IMR-90 (cell line): ENCODE measurements around the gene IRF5. TPM values are rescaled to one million over a fixed set of nuclear protein-coding genes. Genes with fewer than 3 reads are reported as not detected.

Source experiments
- ATAC-seq: fragments of 200-7000 bp; cut with Tn5 transposase; 2 replicates; pipeline ENCODE4 v1.9.1; 2020; ENCODE audit warnings: low read depth, mild to moderate bottlenecking, moderate library complexity
- BruUV-seq: library from RNA; stranded (reverse); fragments of 400-500 nt; replicated peaks from 2 replicates; lab custom pipeline; 2021; lab: Mats Ljungman, UMichigan
- CTCF ChIA-PET: fragments of 300-600 bp; formaldehyde crosslinking; extraction: SDS; loops from one replicate; lab custom pipeline; 2021; ENCODE audit warnings: antibody characterized with exemption; lab: Yijun Ruan, JAX
- POLR2A ChIA-PET: fragments of 300-600 bp; sonication (Branson Sonifier 250); formaldehyde crosslinking; loops from one replicate; lab custom pipeline; 2022; ENCODE audit warnings: antibody characterized with exemption; ENCODE audit not compliant: unreplicated experiment; lab: Charles Lee
- DNase-seq: peaks from one replicate; pipeline ENCODE4 v3.0.0; 2013
- H2AFZ ChIP-seq: replicated peaks from 2 replicates; pipeline ENCODE3; 2013; ENCODE audit warnings: low read length, mild to moderate bottlenecking; ENCODE audit not compliant: poor library complexity
- H2AK5ac ChIP-seq: 2 replicates; pipeline ENCODE4 v1.6.1; 2013; ENCODE audit warnings: low read depth, low read length, inconsistent platforms
- H2AK9ac ChIP-seq: replicated peaks from 2 replicates; pipeline ENCODE3; 2013; ENCODE audit warnings: mild to moderate bottlenecking, low read depth, low read length, moderate library complexity; ENCODE audit not compliant: poor library complexity
- H2BK120ac ChIP-seq: 2 replicates; pipeline ENCODE4 v1.6.1; 2013; ENCODE audit warnings: low read depth, low read length, inconsistent platforms
- H2BK15ac ChIP-seq: 3 replicates; pipeline ENCODE4 v1.6.1; 2013; ENCODE audit warnings: low read depth, low read length, inconsistent platforms
- H2BK20ac ChIP-seq: 2 replicates; pipeline ENCODE4 v1.6.1; 2013; ENCODE audit warnings: low read depth, mild to moderate bottlenecking, inconsistent platforms, low read length, moderate library complexity
- H2BK5ac ChIP-seq: 2 replicates; pipeline ENCODE4 v1.6.1; 2013; ENCODE audit warnings: mild to moderate bottlenecking, low read depth, low read length, inconsistent platforms; ENCODE audit not compliant: poor library complexity, severe bottlenecking
- H3K14ac ChIP-seq: replicated peaks from 2 replicates; pipeline ENCODE4 v1.6.1; 2013; ENCODE audit warnings: low read depth, low read length, inconsistent platforms
- H3K18ac ChIP-seq: 2 replicates; pipeline ENCODE4 v1.6.1; 2013; ENCODE audit warnings: low read depth, low read length, control low read depth
- H3K23ac ChIP-seq: 2 replicates; pipeline ENCODE4 v1.6.1; 2013; ENCODE audit warnings: low read depth, low read length, inconsistent platforms
- H3K27ac ChIP-seq: 2 replicates; pipeline ENCODE4 v1.5.1; 2013; ENCODE audit warnings: mild to moderate bottlenecking, control low read depth, low read length; ENCODE audit not compliant: insufficient read depth
- H3K27me3 ChIP-seq: 2 replicates; pipeline ENCODE4 v1.6.1; 2013; ENCODE audit warnings: low read length; ENCODE audit not compliant: control insufficient read depth, insufficient read depth
- H3K36me3 ChIP-seq: 2 replicates; pipeline ENCODE4 v1.6.1; 2013; ENCODE audit warnings: low read length, mixed read lengths; ENCODE audit not compliant: control insufficient read depth, insufficient read depth
- H3K4ac ChIP-seq: 2 replicates; pipeline ENCODE4 v1.6.1; 2013; ENCODE audit warnings: low read depth, low read length, inconsistent platforms
- H3K4me1 ChIP-seq: 2 replicates; pipeline ENCODE4 v1.6.1; 2013; ENCODE audit warnings: low read length, mixed read lengths; ENCODE audit not compliant: control insufficient read depth, insufficient read depth
- H3K4me2 ChIP-seq: 2 replicates; pipeline ENCODE4 v1.6.1; 2013; ENCODE audit warnings: low read depth, mild to moderate bottlenecking, control low read depth, low read length, moderate library complexity
- H3K4me3 ChIP-seq: 2 replicates; pipeline ENCODE4 v1.5.1; 2013; ENCODE audit warnings: low read depth, mild to moderate bottlenecking, control low read depth, low read length, moderate library complexity; ENCODE audit not compliant: insufficient read depth
- H3K56ac ChIP-seq: 2 replicates; pipeline ENCODE4 v1.6.1; 2013; ENCODE audit warnings: low read length, inconsistent platforms; ENCODE audit not compliant: insufficient read depth; ENCODE audit errors: extremely low read depth
- H3K79me1 ChIP-seq, 2 experiments: 2 replicates each; pipeline ENCODE4 v1.6.1; 2013; ENCODE audit warnings: low read length in 2 of 2, inconsistent platforms in 1 of 2, low read depth in 1 of 2
- H3K9ac ChIP-seq: 2 replicates; pipeline ENCODE4 v1.6.1; 2013; ENCODE audit warnings: low read depth, low read length, control low read depth
- H3K9me1 ChIP-seq: 2 replicates; pipeline ENCODE4 v1.6.1; 2013; ENCODE audit warnings: low read length, inconsistent platforms; ENCODE audit not compliant: insufficient read depth
- H3K9me3 ChIP-seq: 2 replicates; pipeline ENCODE4 v1.6.1; 2013; ENCODE audit warnings: low read length; ENCODE audit not compliant: control insufficient read depth, insufficient read depth
- H4K20me1 ChIP-seq: 2 replicates; pipeline ENCODE4 v1.6.1; 2013; ENCODE audit warnings: low read length, inconsistent platforms; ENCODE audit not compliant: insufficient read depth
- H4K5ac ChIP-seq: 2 replicates; pipeline ENCODE4 v1.6.1; 2013; ENCODE audit warnings: mild to moderate bottlenecking, low read depth, low read length, control low read depth
- H4K8ac ChIP-seq, 2 experiments: 2 replicates each; pipeline ENCODE4 v1.6.1; 2013; ENCODE audit warnings: low read depth in 2 of 2, low read length in 2 of 2, control low read depth in 1 of 2, inconsistent platforms in 1 of 2
- H4K91ac ChIP-seq: 2 replicates; pipeline ENCODE4 v1.6.1; 2013; ENCODE audit warnings: low read depth, low read length, inconsistent platforms; ENCODE audit not compliant: insufficient read depth
- BHLHE40 ChIP-seq: fragments of 150-350 bp; IDR thresholded peaks from 2 replicates; pipeline ENCODE4 v1.6.1; 2016; ENCODE audit warnings: mild to moderate bottlenecking, low read depth, low read length
- CEBPB ChIP-seq: IDR thresholded peaks from 2 replicates; pipeline ENCODE4 v1.6.1; 2012; ENCODE audit warnings: low read depth, low read length, improper control_type of control experiment
- CHD1 ChIP-seq: IDR thresholded peaks from 2 replicates; pipeline ENCODE4 v1.6.1; 2012; ENCODE audit warnings: low read depth, low read length, improper control_type of control experiment
- CTCF ChIP-seq: conservative IDR thresholded peaks from 2 replicates; pipeline ENCODE4 v1.5.1; 2012; ENCODE audit warnings: mild to moderate bottlenecking, low read depth, low read length, improper control_type of control experiment
- ELK1 ChIP-seq: fragments of 150-350 bp; IDR thresholded peaks from 2 replicates; pipeline ENCODE4 v1.6.1; 2016; ENCODE audit warnings: low read depth, mild to moderate bottlenecking, low read length, moderate library complexity, borderline replicate concordance
- FOS ChIP-seq: fragments of 150-350 bp; IDR thresholded peaks from 2 replicates; pipeline ENCODE4 v1.6.1; 2016; ENCODE audit warnings: low read depth, low read length
- MAFK ChIP-seq: IDR thresholded peaks from 2 replicates; pipeline ENCODE4 v1.6.1; 2012; ENCODE audit warnings: low read depth, low read length, improper control_type of control experiment
- MAZ ChIP-seq: IDR thresholded peaks from 2 replicates; pipeline ENCODE4 v1.6.1; 2012; ENCODE audit warnings: low read depth, mild to moderate bottlenecking, low read length, improper control_type of control experiment, moderate library complexity, borderline replicate concordance
- MXI1 ChIP-seq: IDR thresholded peaks from 2 replicates; pipeline ENCODE4 v1.6.1; 2012; ENCODE audit warnings: low read depth, mild to moderate bottlenecking, low read length, moderate library complexity, borderline replicate concordance
- NFE2L2 ChIP-seq: fragments of 150-350 bp; IDR thresholded peaks from 2 replicates; pipeline ENCODE4 v1.6.1; 2016; ENCODE audit warnings: low read depth, mild to moderate bottlenecking, low read length
- POLR2A ChIP-seq: IDR thresholded peaks from 2 replicates; pipeline ENCODE4 v1.6.1; 2012; ENCODE audit warnings: mild to moderate bottlenecking, low read depth, low read length
- RAD21 ChIP-seq: IDR thresholded peaks from 2 replicates; pipeline ENCODE4 v1.6.1; 2012; ENCODE audit warnings: low read length, improper control_type of control experiment
- RCOR1 ChIP-seq: IDR thresholded peaks from 2 replicates; pipeline ENCODE4 v1.6.1; 2012; ENCODE audit warnings: mild to moderate bottlenecking, low read length, improper control_type of control experiment; ENCODE audit not compliant: insufficient replicate concordance
- RFX5 ChIP-seq: IDR thresholded peaks from 2 replicates; pipeline ENCODE4 v1.8.0; 2012; ENCODE audit warnings: low read depth, mild to moderate bottlenecking, low read length, moderate library complexity
- SMC3 ChIP-seq: fragments of 150-350 bp; IDR thresholded peaks from 2 replicates; pipeline ENCODE4 v1.6.1; 2016; ENCODE audit warnings: low read depth, mild to moderate bottlenecking, antibody characterized with exemption, low read length, moderate library complexity
- USF2 ChIP-seq: fragments of 150-350 bp; IDR thresholded peaks from 2 replicates; pipeline ENCODE4 v1.6.1; 2017; ENCODE audit warnings: mild to moderate bottlenecking, antibody characterized with exemption, low read length, low read depth
- WGBS, 2 experiments: methylation state at CpG; one replicate each; pipeline versions ENCODE4 v1.1.5 to v1.1.7; 2013; ENCODE audit warnings: missing lambda C conversion rate in 2 of 2; ENCODE audit not compliant: insufficient read length in 1 of 2; ENCODE audit errors: extremely low coverage in 2 of 2; 5-methylcytosine and 5-hydroxymethylcytosine counted together
- dilution Hi-C: fragments of 300-500 bp; cut with HindIII; formaldehyde crosslinking; loops from one replicate; pipeline ENCODE4 v1.14.3; 2018; ENCODE audit warnings: low sequenced_read_pairs; ENCODE audit not compliant: unreplicated experiment
- in situ Hi-C: fragments of 300-500 bp; cut with MboI; formaldehyde crosslinking; loops from 3 replicates; pipeline ENCODE4 v1.14.3; 2019; ENCODE audit warnings: low sequenced_read_pairs, inconsistent platforms, mixed read lengths
- intact Hi-C: fragments of 100-400 bp; cut with micrococcal nuclease; formaldehyde crosslinking; loops from 2 replicates; pipeline ENCODE4 v1.10.0; 2022
- polyA plus RNA-seq, 3 experiments: library from polyadenylated mRNA; depleted of rRNA; stranded (reverse); fragments of >200 nt; gene quantifications; 2 replicates each; pipeline ENCODE4 v1.2.3, GENCODE V29; 2012; ENCODE audit warnings: low replicate concordance in 1 of 3
- total RNA-seq: library from RNA; depleted of rRNA; stranded (reverse); fragments of >200 nt; gene quantifications from 2 replicates; pipeline ENCODE4 v1.2.3, GENCODE V29; 2012

Gene IRF5
- total and polyA plus RNA-seq, 2 of the 4 experiments (the other 2 are of a cell fraction), result 0.14 to 0.18 TPM

- intact Hi-C loops (no loop called here), dilution Hi-C loops (no loop called here), in situ Hi-C loops (no loop called here)
- BruUV-seq, result no TSS peak
- Histone ChIP-seq H2BK15ac (no peak overlapping the region), H3K27me3 (peaks cover 69% of the 10 kb centered on the region), H4K5ac (no peak overlapping the region), H3K56ac (no peak overlapping the region), H3K14ac (no peak overlapping the region), H2AK5ac (no peak overlapping the region), H4K20me1 (no peaks in the 10 kb centered on the region), H3K4me2 (no peak overlapping the region), H2AK9ac (no peak overlapping the region), H2BK120ac (no peak overlapping the region), H3K9me3 (peaks cover 3% of the 10 kb centered on the region), H2AFZ (no peak overlapping the region), H3K4me3 (no peak overlapping the region), H3K79me1 (no peaks in the 10 kb centered on the region), H4K8ac (no peak overlapping the region), H3K9ac (no peak overlapping the region), H2BK5ac (no peak overlapping the region), H3K4ac (no peak overlapping the region), H3K9me1 (no peaks in the 10 kb centered on the region), H3K23ac (no peak overlapping the region), H3K4me1 (no peaks in the 10 kb centered on the region), H3K36me3 (no peaks in the 10 kb centered on the region), H3K27ac (no peak overlapping the region), H3K18ac (no peak overlapping the region), H2BK20ac (no peak overlapping the region), H4K91ac (no peak overlapping the region)
- 66% methylated on average over 4 of the region's 9 CpGs; no CpG with 5 or more reads in 1 of the 2 experiments for WGBS, 2 experiments
- ATAC-seq, result no peak
- no peak for DNase-seq
- ChIA-PET CTCF (interaction anchor here (0.6 to 0.7 kb wide), 2 partner anchors 89 to 311 kb away, joined by 3 read pairs; no protein-coding TSS in a partner anchor), POLR2A (no interaction called here)
- no peak for TF ChIP-seq USF2
- TF ChIP-seq CHD1, result no peak
- no peak for TF ChIP-seq NFE2L2
- TF ChIP-seq SMC3, result no peak
- no peak for TF ChIP-seq BHLHE40
- TF ChIP-seq CEBPB, result no peak
- no peak for TF ChIP-seq MXI1
- TF ChIP-seq MAZ, result no peak
- TF ChIP-seq MAFK, result no peak
- TF ChIP-seq ELK1, result no peak
- no peak for TF ChIP-seq POLR2A
- no peak for TF ChIP-seq FOS
- TF ChIP-seq CTCF, result no peak
- TF ChIP-seq RCOR1, result no peak
- no peak for TF ChIP-seq RFX5
- no peak for TF ChIP-seq RAD21
Measured at GRCh38 chr7:128921866-128922440, 15.8 kb upstream of the IRF5 start.
